ENCODE measurements around the gene DHRS7C.

Gene DHRS7C

GRCh38 chr17:9790889-9791876 is at the start of gene DHRS7C:
TSS of gene DHRS7C (minus strand) at chr17:9791592. CDS start at chr17:9791284, 308 bp downstream.
- DNase-seq (ENCODE audit: low read depth), result no peak

GRCh38 chr17:9839433-9839832 is 48.0 kb upstream of the DHRS7C start:
- no peak for DNase-seq (ENCODE audit: low read depth)

GRCh38 chr17:9837551-9838471 is 46.4 kb upstream of the DHRS7C start:
- no peak for DNase-seq (ENCODE audit: low read depth)

GRCh38 chr17:9833922-9834321 is 42.5 kb upstream of the DHRS7C start:
- DNase-seq (ENCODE audit: low read depth), result no peak

- no peak for DNase-seq (ENCODE audit: low read depth)
Measured at GRCh38 chr17:9830711-9831110, 39.3 kb upstream of the DHRS7C start.

- DNase-seq (ENCODE audit: low read depth), result no peak
Measured at GRCh38 chr17:9829343-9829742, 38.0 kb upstream of the DHRS7C start.

- DNase-seq (ENCODE audit: low read depth), result no peak
Measured at GRCh38 chr17:9828296-9829295, 37.2 kb upstream of the DHRS7C start.

- DNase-seq (ENCODE audit: low read depth), result no peak
Measured at GRCh38 chr17:9825641-9826150, 34.3 kb upstream of the DHRS7C start, which contains the start of gene GLP2R. TSS of gene GLP2R (plus strand) at chr17:9825924. CDS start at chr17:9826064, 140 bp downstream.

GRCh38 chr17:9824797-9825338 is 33.5 kb upstream of the DHRS7C start:
- DNase-seq (ENCODE audit: low read depth), result no peak

GRCh38 chr17:9824094-9824493 is 32.7 kb upstream of the DHRS7C start:
- no peak for DNase-seq (ENCODE audit: low read depth)

GRCh38 chr17:9821921-9822320 is 30.5 kb upstream of the DHRS7C start, which contains the start of gene GSG1L2:
TSS of gene GSG1L2 (minus strand) at chr17:9822079. CDS start at chr17:9822071, 8 bp downstream.
- no peak for DNase-seq (ENCODE audit: low read depth)

- DNase-seq (ENCODE audit: low read depth), result no peak
Measured at GRCh38 chr17:9820448-9820847, 29.1 kb upstream of the DHRS7C start.

GRCh38 chr17:9818760-9819159 is 27.4 kb upstream of the DHRS7C start:
- DNase-seq (ENCODE audit: low read depth), result no peak

- no peak for DNase-seq (ENCODE audit: low read depth)
Measured at GRCh38 chr17:9817086-9817485, 25.7 kb upstream of the DHRS7C start.

- no peak for DNase-seq (ENCODE audit: low read depth)
Measured at GRCh38 chr17:9816472-9816871, 25.1 kb upstream of the DHRS7C start.

- DNase-seq (ENCODE audit: low read depth), result no peak
Measured at GRCh38 chr17:9814337-9814945, 23.0 kb upstream of the DHRS7C start.

- DNase-seq (ENCODE audit: low read depth), result no peak
Measured at GRCh38 chr17:9813166-9813565, 21.8 kb upstream of the DHRS7C start.

- DNase-seq (ENCODE audit: low read depth), result no peak
Measured at GRCh38 chr17:9811537-9811936, 20.1 kb upstream of the DHRS7C start.

- no peak for DNase-seq (ENCODE audit: low read depth)
Measured at GRCh38 chr17:9811086-9811485, 19.7 kb upstream of the DHRS7C start.

All from stimulated activated CD8-positive, alpha-beta memory T cell treated with anti-CD3 and anti-CD28 coated beads, Interleukin-15, amount 100 ng/mL, for 24 hours (primary cell).